ENCODE measurements around the gene RGL4.

Gene RGL4

GRCh38 chr22:23681026-23681809 is 9.6 kb upstream of the RGL4 start:
- DNase-seq = no peak

- no peak for DNase-seq
Observed at GRCh38 chr22:23682077-23682476, 8.7 kb upstream of the RGL4 start.

- DNase-seq = no peak
Observed at GRCh38 chr22:23682827-23683355, 7.9 kb upstream of the RGL4 start.

GRCh38 chr22:23683545-23683944 is 7.3 kb upstream of the RGL4 start:
- peak; percentile 35 for DNase-seq

GRCh38 chr22:23684026-23684425 is 6.8 kb upstream of the RGL4 start:
- peak; percentile 42 for DNase-seq

- DNase-seq = peak; percentile 39
Observed at GRCh38 chr22:23684561-23685031, 6.2 kb upstream of the RGL4 start.

- peak; percentile 43 for DNase-seq
Observed at GRCh38 chr22:23685205-23685784, 5.5 kb upstream of the RGL4 start.

- peak; percentile 34 for DNase-seq
Observed at GRCh38 chr22:23686416-23687024, 4.3 kb upstream of the RGL4 start.

GRCh38 chr22:23688121-23688520 is 2.7 kb upstream of the RGL4 start:
- no peak for DNase-seq

- peak; percentile 43 for DNase-seq
Observed at GRCh38 chr22:23688571-23688970, 2.2 kb upstream of the RGL4 start.

- DNase-seq = peak; percentile 10
Observed at GRCh38 chr22:23689414-23689813, 1.4 kb upstream of the RGL4 start.

- no peak for DNase-seq
Observed at GRCh38 chr22:23691748-23692423, 1.1 kb downstream of the RGL4 start.

- no peak for DNase-seq
Observed at GRCh38 chr22:23692598-23693291, 1.9 kb downstream of the RGL4 start.

GRCh38 chr22:23693979-23694680 is 3.3 kb downstream of the RGL4 start:
- no peak for DNase-seq

GRCh38 chr22:23695141-23695540 is 4.3 kb downstream of the RGL4 start:
- DNase-seq = no peak

- no peak for DNase-seq
Observed at GRCh38 chr22:23695571-23696325, 4.9 kb downstream of the RGL4 start.

- peak; percentile 85 for DNase-seq
Observed at GRCh38 chr22:23696326-23696851, 5.6 kb downstream of the RGL4 start.

GRCh38 chr22:23697031-23697970 is 6.5 kb downstream of the RGL4 start:
- no peak for DNase-seq

GRCh38 chr22:23698094-23698493 is 7.3 kb downstream of the RGL4 start:
- DNase-seq = no peak

Measured in activated CD8-positive, alpha-beta memory T cell treated with anti-CD3 and anti-CD28 coated beads, Interleukin-2, amount 50 U/mL, for 48 hours (primary cell).